Tongue (tissue), 2 donors: Measurements from ENCODE around the gene ZNF804A. TPM values are rescaled to one million over a fixed set of nuclear protein-coding genes. Genes with fewer than 3 reads are reported as not detected.

ENCODE experiments used
- DNase-seq: peaks from one replicate; pipeline ENCODE4 v3.0.0-alpha.2; 2015
- total RNA-seq: library from RNA; depleted of rRNA; stranded (reverse); fragments of >200 nt; gene quantifications from one replicate; pipeline ENCODE4 v1.2.3, GENCODE V29; 2014

Gene ZNF804A
- total RNA-seq = 0.41 TPM

DNA sequence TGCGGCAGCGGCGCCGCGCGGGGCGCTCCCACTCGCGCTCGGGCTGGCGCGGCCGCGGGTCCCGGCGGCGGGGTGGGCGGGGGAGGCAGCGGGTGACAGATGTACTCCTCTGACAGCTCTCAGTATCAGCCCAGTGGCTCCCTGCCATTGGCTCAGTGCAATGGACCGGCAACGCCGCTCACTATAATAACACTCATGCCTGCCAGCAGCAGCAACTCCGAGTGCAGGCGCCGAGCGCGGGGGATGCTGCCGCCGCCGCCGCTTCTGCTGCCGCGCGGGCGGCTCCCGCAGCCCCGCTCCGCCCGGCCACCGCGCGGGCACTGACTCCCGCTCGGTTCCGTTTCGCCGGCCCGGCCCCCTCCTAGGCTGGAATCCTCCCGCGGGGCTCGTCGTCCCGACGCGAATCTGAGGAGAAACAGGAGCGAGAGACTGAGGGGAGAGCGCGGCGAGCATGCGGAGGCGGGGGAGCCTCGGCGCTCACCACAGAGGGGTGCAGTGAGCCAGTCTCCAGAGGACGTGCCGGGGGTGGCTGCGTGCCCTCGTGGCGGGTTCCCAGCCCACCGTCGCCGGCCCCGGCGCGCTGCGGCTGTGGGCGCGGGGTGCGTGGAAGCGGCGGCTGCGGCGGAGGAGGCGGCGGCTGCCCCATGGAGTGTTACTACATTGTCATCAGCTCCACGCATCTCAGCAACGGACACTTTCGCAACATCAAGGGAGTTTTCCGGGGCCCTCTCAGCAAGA lies at the start of gene ZNF804A:
TSS of gene ZNF804A (plus strand) at position 214 of the 738 bp plus-strand sequence. CDS start at position 645, 431 bp downstream.
- DNase-seq = peak; percentile 67

DNA sequence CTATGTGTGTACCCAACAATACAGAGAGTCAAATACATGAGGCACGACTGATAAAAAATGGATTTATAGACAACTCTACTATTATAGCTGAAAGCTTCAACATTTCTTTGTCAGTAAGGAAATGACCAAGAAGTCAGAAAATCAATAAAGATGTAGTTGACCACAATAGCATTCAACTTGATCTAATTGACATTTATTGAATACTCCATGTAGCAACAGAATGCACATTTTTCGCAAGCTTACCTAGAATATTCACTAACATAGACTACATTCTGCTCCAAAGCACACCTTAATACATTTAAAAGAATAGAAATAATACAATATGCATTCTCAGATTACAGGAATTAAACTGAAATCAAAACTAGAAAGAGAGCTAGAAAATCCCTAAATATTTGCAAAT lies 49.2 kb upstream of the ZNF804A start:
- DNase-seq = no peak

DNA sequence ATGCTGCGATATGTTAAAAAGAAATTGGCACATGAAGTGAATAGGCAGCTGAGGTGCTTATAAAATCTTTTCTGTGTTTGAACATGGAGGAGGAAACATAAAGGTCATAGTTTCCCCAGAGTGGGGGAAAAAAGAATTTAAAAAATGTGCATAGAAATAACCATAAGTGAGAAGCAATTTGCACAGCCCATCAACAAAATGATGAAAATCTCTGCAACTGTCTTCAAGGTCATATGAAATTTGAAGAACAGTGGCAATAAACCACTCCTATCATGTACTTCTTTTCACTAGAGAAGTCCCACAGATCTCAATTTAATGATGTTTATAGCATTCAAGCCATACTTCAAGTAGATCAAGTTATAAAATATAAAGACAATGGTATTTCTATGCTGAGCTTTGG lies 46.7 kb upstream of the ZNF804A start:
- no peak for DNase-seq

DNA sequence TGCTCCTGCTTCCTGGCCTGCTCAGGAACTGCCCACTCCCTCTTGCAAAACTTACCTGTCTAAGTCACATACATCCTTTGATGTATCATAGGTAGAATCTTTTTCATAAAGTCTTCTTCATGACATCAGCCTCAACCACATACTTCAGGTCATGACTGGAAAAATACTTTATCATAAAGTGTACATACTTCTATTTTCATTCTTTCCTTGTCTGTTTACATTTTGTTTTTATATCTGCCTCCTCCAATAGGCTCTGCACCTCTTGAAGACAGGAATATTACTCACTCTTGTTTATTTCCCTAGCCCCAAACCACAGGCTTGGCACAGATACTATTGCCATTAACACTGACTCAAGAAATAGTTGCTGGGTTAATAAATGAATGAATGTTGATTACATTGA lies 43.6 kb upstream of the ZNF804A start:
- no peak for DNase-seq

DNA sequence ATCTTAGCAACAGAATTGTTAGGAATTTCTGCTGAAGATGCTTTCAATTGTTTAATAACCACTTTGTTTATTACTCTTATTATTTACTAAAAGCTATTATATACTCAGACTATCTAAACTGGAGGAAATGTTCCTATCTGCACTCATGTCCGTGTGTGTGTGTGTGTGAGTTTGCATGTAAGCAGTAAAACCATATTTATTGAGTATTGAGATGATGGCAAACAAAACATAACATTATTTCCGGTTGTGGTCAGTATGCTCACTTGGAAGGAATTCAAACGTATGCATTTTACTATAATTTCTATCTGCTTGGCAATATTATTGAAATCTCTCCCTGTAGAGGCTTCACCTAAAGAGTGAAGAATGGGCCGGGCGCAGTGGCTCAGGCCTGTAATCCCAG lies 43.0 kb upstream of the ZNF804A start:
- DNase-seq = no peak

DNA sequence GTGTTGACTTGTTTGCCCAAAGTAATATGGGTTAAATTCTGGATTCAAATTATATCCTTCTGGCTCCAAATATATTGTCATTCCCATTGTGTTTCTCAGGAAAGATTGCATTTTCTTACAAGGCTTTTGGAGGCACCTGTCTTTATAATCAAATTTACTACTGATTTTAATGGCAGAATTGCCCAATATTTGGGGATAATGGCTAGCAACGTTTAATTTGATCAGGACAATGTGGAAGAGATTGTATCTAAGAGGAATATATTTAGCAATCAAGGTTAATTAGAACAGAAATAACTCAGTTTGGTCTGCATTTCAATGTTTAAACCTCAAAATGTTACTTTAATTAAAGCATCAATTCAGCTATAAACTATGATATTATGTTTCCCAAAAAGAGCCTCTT lies 41.7 kb upstream of the ZNF804A start:
- no peak for DNase-seq

DNA sequence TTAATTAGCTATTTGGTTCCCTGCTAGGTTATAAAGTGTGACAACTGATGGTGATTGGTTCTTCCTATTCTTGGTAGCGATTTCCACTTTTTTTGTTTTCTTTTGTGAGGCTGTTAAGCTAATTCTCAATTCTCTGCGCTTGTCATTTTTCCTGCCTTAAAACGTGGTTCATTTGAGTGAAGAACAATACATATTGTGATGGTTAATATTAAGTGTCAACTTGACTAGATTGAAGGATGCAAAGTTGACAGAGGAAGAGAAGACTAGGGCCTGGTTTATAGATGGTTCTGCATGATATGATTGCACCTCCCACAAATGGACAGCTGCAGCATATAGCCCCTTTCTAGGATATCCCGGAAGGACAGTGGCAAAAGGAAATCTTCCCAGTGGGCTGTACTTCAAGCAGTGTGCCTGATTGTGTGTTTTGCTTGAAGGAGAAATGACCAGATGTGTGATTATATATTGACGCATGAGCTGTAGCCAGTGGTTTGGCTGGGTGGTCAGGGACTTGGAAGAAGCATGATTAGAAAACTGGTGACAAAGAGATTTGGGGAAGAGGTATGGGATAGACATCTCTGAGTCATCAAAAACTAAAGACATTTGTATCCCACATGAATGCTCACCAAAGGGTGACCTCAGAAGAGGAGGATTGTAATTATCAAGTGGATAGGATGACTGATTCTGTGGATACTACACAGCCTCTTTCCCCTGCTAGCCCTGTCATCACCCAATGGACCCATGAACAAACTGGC lies 39.4 kb upstream of the ZNF804A start:
- no peak for DNase-seq

DNA sequence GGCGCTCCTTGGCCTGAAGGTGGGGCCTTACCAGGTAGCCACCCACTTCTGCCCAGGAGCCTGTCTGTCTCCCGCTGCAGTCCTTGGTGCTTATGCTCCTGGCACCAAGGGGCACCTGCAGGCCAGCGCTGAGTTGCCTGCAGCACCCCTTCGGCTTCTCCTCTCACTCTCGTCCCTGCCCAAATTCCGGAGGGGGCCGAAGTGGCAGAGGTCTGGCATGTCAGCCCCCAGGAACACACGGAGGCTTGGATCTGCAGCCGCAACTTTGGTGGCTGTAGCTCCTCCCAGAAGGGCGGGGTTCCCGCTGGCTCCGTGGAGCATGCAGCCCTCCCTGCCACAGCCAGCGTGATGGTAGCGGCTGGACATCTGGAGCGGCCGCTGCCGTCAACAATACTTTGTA lies 37.7 kb upstream of the ZNF804A start:
- no peak for DNase-seq

DNA sequence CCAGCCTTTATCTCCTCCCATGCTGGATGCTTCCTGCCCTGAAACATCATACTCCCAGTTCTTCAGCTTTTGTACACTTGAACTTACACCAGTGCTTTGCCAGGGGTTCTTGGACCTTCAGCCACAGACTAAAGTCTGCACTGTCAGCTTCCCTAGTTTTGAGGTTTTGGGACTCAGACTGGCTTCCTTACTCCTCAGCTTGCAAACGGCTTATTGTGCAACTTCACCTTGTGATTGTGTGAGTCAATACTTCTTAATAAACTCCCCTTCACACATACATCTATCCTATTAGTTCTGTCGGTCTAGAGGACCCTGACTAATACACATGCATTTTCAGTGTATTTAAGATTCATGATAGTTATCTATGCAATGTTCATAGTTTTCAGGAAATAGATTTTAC lies 35.8 kb upstream of the ZNF804A start:
- DNase-seq = no peak

DNA sequence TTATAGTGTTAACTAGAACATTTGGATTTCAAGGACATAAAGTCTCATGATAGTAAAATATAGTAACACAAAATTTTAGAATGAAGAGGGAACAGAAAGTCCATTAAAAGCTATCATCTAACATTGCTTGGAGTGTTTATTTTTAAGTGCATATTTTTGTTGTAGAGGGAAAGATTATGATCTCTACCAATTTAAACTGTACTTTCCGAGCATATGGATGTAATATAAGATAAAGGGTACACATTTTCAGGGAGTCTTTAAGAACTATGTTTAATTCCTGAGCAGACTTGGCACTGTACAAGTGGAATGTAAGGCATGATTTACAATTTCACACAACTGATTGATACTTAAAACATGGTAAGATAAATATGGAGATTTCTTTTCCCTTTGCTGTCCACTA lies 34.2 kb upstream of the ZNF804A start:
- no peak for DNase-seq

DNA sequence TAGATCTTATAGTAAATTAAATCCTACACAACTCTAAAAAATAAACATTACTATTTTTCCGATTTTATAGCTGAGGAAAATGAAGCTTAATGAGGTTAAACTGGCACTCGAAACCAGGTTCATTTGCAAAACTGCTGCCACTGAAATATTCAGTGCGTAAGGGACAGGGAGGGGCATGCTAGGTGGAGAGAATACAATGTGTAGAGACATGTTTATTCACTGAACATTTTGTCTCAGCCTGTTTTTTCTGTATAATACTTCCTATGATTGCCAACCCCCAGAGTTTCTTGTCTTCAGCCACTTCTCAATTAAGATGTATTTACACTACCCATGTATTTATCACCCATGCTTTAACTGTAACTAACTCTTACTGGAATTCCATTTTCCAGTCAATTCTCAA lies 31.6 kb upstream of the ZNF804A start:
- DNase-seq = no peak

DNA sequence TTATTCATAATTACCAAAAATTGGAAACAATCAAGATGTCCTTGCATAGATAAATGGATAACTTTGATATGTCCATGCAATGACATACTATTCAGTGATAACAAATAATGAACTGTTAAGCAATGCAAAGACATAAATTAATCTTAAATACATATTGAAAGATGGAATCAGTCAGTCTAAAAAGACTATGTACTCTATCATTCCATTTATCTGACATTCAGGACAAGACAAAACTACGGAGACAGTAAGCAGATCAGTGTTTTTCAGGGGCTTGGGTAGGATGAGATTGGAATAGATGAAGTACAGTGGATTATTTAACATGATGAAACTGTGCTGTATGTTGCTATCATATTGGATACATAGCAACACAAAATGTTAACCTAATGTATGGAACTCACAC lies 21.3 kb upstream of the ZNF804A start:
- no peak for DNase-seq

DNA sequence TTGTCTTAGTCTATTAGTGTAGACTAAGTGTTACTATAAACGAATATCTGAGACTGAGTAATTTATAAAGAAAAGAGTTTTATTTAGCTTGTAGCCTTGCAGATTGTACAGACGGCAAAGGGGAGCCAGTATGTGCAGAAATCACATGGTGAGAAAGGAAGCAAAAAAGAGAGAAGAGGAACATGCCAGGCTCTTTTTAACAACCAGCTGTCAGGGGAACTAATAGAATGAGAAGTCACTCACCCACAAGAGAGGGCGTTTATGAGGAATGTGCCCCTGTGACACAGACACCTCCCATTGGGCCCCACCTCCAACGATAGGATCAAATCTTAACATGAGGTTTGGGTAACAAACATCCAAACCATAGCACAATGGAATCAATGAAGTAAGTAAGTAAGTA lies 20.6 kb upstream of the ZNF804A start:
- DNase-seq = no peak

DNA sequence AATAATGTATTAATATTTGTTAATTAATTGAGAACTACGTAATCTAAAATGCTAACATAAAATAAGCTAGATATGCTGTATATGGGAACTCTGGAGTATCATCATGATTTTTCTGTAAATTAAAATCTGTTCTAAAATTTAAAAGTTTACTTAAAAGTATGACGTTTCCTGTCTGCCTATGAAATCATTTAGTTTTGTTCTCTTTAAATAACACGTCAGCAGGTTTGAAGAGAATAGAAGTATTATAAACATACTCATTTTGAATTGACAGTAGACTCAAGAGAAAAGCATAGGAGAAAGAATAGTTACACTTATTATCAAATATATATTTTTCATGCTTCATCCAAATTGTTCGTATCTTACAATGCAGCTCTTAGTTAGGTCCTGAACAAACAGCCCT lies 19.1 kb upstream of the ZNF804A start:
- DNase-seq = no peak

DNA sequence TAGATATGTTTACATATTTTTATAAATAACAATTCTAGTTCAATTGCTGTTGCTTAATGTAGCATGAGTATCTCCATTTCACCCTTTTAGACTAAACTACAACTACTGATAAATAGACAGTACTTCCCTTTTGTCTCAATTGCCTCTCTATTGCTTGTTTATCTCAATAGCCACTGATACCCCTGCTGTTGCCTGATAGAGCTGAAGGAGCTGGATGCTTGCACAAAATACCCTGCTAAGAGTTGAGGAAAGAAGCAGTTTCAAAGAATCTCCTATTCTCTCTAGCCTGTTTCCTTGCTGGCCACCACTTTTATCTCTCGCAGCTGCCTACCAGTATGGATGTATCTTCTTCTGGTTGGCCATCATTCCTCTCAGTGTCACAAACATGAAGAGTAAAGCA lies 16.9 kb upstream of the ZNF804A start:
- DNase-seq = no peak

DNA sequence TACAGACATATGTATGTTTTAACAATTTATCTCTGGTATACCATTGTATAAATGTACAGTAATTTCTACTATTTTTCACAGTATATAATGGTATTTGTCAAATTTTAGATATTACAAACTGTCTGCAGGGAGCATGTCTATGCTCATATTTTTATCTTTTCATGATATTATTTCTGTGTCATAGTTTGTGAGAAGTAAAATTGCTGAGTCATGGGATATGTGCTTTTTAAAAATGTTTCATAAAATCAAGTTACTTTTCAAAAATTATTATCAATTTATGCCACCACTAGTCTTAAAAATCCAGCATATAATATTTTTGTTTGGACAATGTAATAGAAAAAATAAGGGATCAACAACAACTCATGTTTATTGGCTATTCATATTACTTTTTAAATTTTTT lies 9.1 kb upstream of the ZNF804A start:
- DNase-seq = no peak

DNA sequence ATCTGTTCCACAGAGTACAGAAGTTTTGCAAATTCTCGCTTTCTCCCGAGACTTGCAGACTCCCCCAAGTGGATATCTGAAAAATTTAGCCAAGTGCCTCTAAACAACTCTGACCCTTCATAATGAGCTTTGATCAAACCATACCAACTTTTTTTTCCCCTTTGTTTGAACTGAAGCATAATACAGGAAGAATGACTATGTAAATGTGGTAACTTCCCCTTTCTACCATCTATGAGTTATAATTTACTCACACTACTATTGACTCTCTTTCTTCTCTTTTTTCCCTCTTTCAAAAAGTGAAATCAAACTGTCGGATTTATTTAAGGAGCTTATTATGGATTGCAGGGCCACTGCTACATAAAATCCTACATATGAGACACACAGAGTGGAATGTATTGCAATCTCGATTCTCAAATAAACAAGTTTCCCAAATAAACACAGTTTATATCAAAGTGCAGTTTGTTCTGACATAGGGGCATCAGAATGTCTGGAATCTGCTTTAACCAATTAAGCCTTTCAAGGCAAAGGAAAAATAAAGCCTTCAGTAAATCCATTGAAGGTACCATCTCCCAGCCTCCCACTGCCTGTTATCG lies 1.4 kb upstream of the ZNF804A start:
- peak; percentile 22 for DNase-seq

DNA sequence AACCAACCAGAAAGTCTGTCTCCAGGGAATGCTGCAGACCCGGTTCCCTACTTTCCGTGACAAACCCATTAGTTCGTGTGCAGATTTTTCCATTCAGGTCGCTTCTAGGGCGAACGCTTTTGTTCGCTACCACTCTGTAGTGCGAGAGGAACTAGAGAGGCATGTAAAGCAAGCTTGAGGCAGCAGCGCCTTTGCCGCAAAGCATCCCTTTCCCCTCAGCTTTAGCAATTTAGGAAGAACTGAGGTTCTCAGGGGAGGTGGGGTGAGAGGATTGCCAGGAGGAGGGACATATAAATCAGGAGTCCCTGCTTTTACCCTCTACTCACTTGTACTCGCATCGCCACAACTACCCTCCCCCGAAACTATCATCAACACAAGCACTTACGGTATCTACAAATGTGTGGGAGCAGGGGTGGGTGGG lies 748 bp upstream of the ZNF804A start:
- peak; percentile 62 for DNase-seq

DNA sequence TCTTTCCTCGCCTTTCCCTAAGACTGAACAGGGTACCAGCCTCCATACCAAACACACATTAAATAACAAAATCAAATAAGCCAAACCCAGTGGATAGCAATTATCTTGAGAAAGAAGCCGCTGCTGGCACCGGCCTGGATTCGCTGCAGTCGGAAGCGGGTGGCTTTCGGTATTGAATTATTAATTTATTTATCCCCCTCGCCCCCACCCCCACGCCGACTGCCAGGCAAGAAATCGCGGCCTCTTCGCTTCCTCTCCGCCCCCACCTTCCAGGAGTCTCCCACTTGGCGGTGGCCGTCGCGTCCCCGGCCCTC lies 370 bp upstream of the ZNF804A start:
- no peak for DNase-seq

DNA sequence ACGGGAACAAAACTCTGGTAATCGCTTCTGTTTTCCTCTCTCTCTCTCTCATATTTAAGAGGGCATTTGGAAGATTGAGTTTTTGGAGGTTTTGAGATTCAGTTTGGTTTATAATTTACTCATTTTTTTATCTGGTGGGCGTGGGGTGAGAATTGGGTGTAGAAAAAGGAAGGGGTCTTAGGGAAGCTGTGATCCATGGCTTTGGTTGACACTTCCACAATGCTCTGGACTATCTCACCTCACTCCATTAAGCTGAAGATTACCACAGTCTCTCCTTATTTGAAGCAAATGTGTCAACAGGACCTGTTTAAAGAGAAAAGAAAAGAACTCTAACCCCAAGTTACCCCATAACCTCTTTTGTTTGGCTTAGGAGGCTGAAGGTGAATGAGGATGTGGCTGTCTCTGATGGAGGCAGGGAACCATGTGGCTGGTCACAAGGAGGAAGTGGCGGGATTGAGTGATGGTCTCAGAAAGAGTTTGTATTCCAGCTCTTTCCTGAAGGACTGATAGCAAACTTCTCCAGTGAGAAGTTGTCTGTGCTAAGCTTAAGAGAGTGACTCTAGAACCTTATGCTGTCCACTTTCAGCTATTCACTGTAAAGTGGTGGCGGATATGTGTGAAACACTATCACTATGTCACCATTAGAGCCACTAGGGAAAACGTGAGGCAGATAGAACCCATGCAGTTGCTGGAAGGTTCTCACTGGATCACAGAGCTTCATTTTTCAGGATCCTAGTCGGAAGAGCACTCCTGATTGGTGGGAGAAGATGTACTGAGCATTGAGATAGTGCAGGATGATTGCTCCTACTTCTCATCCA lies 934 bp downstream of the ZNF804A start:
- peak; percentile 5 for DNase-seq

DNA sequence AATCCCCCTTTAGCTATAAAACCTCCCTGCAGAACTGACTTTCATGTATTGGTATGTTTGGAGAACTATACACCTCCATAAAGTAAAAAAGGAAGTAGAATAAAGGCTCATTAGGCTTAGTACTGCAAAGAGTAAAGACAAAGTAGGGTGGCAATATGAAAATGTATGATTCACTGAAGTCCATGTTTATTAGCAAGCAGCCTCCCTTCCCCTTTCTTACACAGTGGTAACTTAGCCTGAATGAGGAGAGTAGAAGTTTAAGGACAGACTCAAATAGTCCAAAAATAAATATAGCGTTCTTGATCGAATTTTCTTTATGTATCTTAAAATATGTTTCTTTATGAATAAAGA lies 1.5 kb downstream of the ZNF804A start:
- DNase-seq = no peak

DNA sequence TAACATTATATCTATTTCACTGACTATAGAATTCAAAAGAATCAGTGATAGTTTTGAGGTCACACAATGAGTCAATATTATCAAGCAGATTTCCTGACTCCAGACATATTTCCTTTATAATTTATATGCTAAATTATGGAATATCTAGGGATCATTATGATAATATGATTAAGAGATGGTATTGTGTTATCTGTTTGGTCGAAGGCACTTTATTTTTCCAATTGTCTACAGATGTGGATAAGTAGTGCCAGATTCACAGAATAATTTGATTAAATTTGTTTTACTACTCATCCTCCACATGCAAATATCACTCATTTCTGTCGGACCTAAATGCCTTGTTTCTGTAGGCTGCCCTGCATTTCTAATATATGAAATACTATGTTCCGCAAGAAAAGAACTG lies 4.4 kb downstream of the ZNF804A start:
- no peak for DNase-seq

DNA sequence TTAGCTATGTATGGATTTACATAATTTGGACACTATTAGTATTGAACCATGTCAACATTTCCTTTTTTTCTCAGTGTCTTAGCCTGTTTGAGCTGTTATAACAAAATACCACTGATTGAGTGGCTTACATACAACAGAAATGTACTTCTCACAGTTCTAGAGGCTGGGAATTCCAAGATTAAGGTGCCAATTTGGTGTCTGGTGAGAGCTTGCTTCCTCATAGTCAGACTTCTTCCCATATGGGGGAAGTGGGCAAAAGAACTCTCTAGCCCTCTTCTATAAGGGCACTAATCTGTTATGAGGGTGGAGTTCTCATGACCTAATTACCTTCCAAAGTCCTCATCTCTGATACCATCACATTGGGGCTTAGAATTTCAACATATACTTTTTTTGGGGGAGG lies 12.6 kb downstream of the ZNF804A start:
- no peak for DNase-seq
